ENCODE results near the gene TRMT1. TPM values are rescaled to one million over a fixed set of nuclear protein-coding genes. Genes with fewer than 3 reads are reported as not detected.

TRMT1 gene
- total and polyA plus RNA-seq, 5 donors from 2014 or later = 16.0 to 57.6 (median 21.2) TPM

DNA sequence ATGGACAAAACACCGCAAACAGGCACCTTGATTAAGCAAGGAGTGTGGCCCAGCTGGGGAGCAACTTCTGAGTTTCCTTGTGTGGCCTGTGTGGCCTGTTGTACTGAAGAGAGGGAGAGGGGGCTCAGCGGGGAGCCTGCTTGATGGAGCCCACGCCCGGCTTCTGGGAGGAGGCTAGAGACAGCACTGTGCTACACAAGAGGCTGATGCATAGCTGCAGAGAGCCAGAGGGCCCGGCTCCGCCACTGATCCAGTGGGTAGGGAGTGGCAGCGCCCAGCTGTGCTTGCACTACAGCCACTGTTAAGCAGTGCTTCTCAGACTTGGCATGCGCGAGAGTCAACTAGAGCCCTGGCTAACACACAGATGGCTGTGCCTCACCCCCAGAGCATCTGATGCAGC, 32.9 kb downstream of the TRMT1 start:
- peak overlapping the region in 1 of 3 donors; percentile 14 for H3K27ac Mint-ChIP-seq
- no peaks in the 10 kb centered on the region for H3K9me3 Mint-ChIP-seq
- no peak for ATAC-seq (ENCODE audit: low read depth in 2 of 2)
- H3K27me3 Mint-ChIP-seq = peaks cover 25% of the 10 kb centered on the region
- Histone ChIP-seq H3K4me3 (ENCODE audit: low read depth, low read length) (no peak overlapping the region), H3K27ac (ENCODE audit: insufficient read depth, low read length, poor library complexity, severe bottlenecking) (no peak overlapping the region), H3K27me3 (ENCODE audit: control insufficient read depth, insufficient read depth, low read length) (no peaks in the 10 kb centered on the region), H3K9me3 (ENCODE audit: control insufficient read depth in 2 of 2, low read length in 2 of 2) (no peaks in the 10 kb centered on the region), H3K4me1 (ENCODE audit: control insufficient read depth, insufficient read depth, low read length, poor library complexity, severe bottlenecking) (no peaks in the 10 kb centered on the region), H3K36me3 (ENCODE audit: control insufficient read depth, insufficient read depth, low read length) (no peaks in the 10 kb centered on the region)
- no peak overlapping the region for H3K4me3 Mint-ChIP-seq
- no peaks in the 10 kb centered on the region for H3K36me3 Mint-ChIP-seq
- no peak for DNase-seq
- no peaks in the 10 kb centered on the region for H3K4me1 Mint-ChIP-seq

DNA sequence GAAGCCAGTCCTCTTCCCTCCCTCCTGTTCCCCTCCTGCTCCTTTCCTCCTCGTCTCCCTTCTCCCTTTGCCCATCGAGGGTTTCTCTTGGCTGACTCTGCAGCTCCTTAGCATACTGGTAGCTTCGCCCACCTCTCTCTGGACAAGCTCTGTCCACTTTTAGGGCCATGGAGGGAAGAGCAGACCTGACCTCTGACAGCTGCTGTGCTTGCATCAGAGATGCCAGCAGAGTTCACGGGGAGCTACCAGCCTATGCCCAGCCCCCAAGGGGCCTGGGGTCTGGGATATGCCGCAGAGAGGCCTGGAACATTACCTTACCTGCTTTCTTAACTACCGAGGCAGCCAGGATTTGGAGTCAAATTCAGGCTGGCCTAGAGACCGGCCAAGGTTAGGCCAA, 33.5 kb downstream of the TRMT1 start:
- no peaks in the 10 kb centered on the region for H3K36me3 Mint-ChIP-seq
- H3K4me1 Mint-ChIP-seq = no peaks in the 10 kb centered on the region
- Histone ChIP-seq H3K9me3 (ENCODE audit: control insufficient read depth in 2 of 2, low read length in 2 of 2) (no peaks in the 10 kb centered on the region), H3K4me3 (ENCODE audit: low read depth, low read length) (no peak overlapping the region), H3K27ac (ENCODE audit: insufficient read depth, low read length, poor library complexity, severe bottlenecking) (no peak overlapping the region), H3K27me3 (ENCODE audit: control insufficient read depth, insufficient read depth, low read length) (no peaks in the 10 kb centered on the region), H3K4me1 (ENCODE audit: control insufficient read depth, insufficient read depth, low read length, poor library complexity, severe bottlenecking) (no peaks in the 10 kb centered on the region), H3K36me3 (ENCODE audit: control insufficient read depth, insufficient read depth, low read length) (no peaks in the 10 kb centered on the region)
- H3K27ac Mint-ChIP-seq = peak overlapping the region in 1 of 3 donors; percentile 14
- no peaks in the 10 kb centered on the region for H3K9me3 Mint-ChIP-seq
- H3K27me3 Mint-ChIP-seq = peaks cover 25% of the 10 kb centered on the region
- DNase-seq (no peak), ATAC-seq (ENCODE audit: low read depth in 2 of 2) (no peak)
- H3K4me3 Mint-ChIP-seq = no peak overlapping the region

DNA sequence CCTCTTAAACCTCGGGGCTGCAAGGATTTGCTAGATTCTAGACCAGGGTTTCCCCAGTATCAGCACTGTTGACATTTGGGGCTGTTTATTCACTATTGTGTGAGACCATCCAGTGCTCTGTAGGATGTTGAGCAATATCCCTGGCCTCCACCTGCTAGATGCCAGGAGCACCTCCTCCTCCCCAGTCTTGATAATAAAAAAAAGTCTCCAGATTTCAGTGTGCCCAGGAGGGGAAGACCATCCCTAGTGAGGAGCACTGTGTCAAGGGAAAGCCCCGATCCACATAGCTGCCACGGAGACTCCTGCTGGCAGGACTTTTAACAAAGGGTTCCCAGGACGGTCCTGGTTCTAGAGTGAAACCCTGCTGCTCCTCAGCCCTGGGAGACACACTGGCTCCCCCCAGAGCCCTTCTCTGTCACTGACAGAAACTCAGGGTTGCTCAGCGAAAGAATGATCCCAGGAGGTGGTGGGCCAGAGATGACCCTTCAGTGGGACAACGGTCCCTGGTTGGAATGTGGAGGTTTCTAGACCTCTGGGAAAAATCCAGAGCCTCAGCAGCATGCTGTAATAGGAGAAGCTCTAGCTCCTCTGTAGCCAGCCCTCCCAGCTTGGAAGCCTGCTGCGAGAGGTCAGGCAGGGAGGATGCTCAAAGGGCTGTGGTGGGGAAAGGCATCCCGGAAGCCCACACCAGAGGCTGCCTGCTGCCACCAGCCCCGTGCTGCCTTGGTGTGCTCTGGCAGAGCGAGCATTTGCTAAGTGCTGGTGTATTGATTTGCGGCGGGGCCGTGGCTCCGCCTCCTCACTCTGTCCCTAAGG, 34.1 kb downstream of the TRMT1 start:
- H3K27ac ChIP-seq (ENCODE audit: insufficient read depth, low read length, poor library complexity, severe bottlenecking) = no peak overlapping the region
- Mint-ChIP-seq H3K4me1 (no peaks in the 10 kb centered on the region), H3K4me3 (no peak overlapping the region), H3K9me3 (no peaks in the 10 kb centered on the region), H3K27ac (no peak overlapping the region), H3K36me3 (no peaks in the 10 kb centered on the region), H3K27me3 (peaks cover 25% of the 10 kb centered on the region)
- no peaks in the 10 kb centered on the region for H3K27me3 ChIP-seq (ENCODE audit: control insufficient read depth, insufficient read depth, low read length)
- H3K36me3 ChIP-seq (ENCODE audit: control insufficient read depth, insufficient read depth, low read length) = no peaks in the 10 kb centered on the region
- ATAC-seq (ENCODE audit: low read depth in 2 of 2) = no peak
- DNase-seq = no peak
- H3K9me3 ChIP-seq (ENCODE audit: control insufficient read depth in 2 of 2, low read length in 2 of 2) = no peaks in the 10 kb centered on the region
- no peaks in the 10 kb centered on the region for H3K4me1 ChIP-seq (ENCODE audit: control insufficient read depth, insufficient read depth, low read length, poor library complexity, severe bottlenecking)
- no peak overlapping the region for H3K4me3 ChIP-seq (ENCODE audit: low read depth, low read length)

DNA sequence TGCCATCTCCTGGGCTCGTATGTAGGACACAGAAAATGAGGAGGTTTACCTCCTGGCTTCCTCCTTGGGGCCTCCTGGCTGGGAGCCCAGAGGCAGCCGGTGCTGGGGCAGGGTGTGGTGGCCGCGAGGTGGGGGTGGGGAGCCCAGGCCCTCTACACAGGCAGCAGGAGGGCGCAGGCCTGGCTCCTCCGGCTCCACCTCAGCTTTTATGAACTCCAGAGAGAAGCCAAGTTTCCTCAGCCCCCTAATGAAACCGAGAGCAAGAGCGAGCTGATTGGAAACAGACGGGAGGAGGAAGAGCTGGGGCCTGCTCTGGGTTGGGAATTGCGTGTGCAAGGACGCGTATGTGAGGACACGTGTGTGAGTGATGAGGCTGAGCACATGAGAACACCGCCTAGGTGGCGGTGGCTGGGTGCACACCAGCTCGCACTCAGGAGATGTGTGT, 37.0 kb downstream of the TRMT1 start:
- no peak overlapping the region for H3K27ac ChIP-seq (ENCODE audit: insufficient read depth, low read length, poor library complexity, severe bottlenecking)
- H3K4me3 ChIP-seq (ENCODE audit: low read depth, low read length) = no peak overlapping the region
- DNase-seq (no peak), ATAC-seq (ENCODE audit: low read depth in 2 of 2) (no peak)
- H3K27me3 ChIP-seq (ENCODE audit: control insufficient read depth, insufficient read depth, low read length) = no peaks in the 10 kb centered on the region
- no peaks in the 10 kb centered on the region for H3K9me3 Mint-ChIP-seq
- H3K36me3 Mint-ChIP-seq = no peaks in the 10 kb centered on the region
- no peaks in the 10 kb centered on the region for H3K36me3 ChIP-seq (ENCODE audit: control insufficient read depth, insufficient read depth, low read length)
- no peaks in the 10 kb centered on the region for H3K4me1 ChIP-seq (ENCODE audit: control insufficient read depth, insufficient read depth, low read length, poor library complexity, severe bottlenecking)
- H3K9me3 ChIP-seq (ENCODE audit: control insufficient read depth in 2 of 2, low read length in 2 of 2) = no peaks in the 10 kb centered on the region
- H3K4me3 Mint-ChIP-seq = no peak overlapping the region
- no peak overlapping the region for H3K27ac Mint-ChIP-seq
- H3K4me1 Mint-ChIP-seq = no peaks in the 10 kb centered on the region
- H3K27me3 Mint-ChIP-seq = peaks cover 12% of the 10 kb centered on the region

DNA sequence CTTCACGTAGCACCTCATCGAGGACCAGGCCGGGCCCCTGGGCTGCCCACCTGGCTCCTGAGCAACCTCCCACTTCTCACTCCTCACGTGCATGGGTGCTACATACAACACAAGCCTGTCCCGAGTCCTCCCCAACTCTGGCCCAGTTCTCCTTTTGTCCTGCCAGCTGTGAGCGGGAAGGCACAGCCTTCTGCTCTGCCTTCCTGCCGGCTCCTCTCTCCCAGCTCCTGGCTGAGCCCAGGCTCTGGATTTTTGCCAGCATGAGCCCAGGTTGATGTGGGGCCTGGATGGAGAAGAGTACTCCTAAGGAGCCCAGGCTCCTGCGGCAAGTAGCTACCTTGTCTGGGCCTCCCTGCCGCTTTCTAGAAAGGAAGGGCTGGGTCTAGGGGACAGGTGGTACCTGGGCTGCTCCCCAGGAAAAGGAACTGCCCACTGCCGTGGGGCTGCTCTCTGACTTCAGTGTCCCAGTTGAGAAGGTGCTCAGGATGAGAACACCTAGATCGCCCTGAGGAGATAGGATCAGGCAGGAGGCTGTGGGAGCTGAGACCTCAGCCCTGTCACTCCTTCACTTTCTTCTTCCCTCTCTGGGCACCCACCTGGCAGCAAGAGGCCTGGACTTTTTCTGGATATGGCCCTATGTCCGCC, 37.5 kb downstream of the TRMT1 start:
- no peak overlapping the region for H3K4me3 ChIP-seq (ENCODE audit: low read depth, low read length)
- H3K4me1 ChIP-seq (ENCODE audit: control insufficient read depth, insufficient read depth, low read length, poor library complexity, severe bottlenecking) = no peaks in the 10 kb centered on the region
- Mint-ChIP-seq H3K4me3 (no peak overlapping the region), H3K4me1 (no peaks in the 10 kb centered on the region), H3K36me3 (no peaks in the 10 kb centered on the region), H3K27ac (no peak overlapping the region), H3K9me3 (no peaks in the 10 kb centered on the region), H3K27me3 (peaks cover 6% of the 10 kb centered on the region)
- H3K36me3 ChIP-seq (ENCODE audit: control insufficient read depth, insufficient read depth, low read length) = no peaks in the 10 kb centered on the region
- ATAC-seq (ENCODE audit: low read depth in 2 of 2) (no peak), DNase-seq (no peak)
- H3K27me3 ChIP-seq (ENCODE audit: control insufficient read depth, insufficient read depth, low read length) = no peaks in the 10 kb centered on the region
- H3K27ac ChIP-seq (ENCODE audit: insufficient read depth, low read length, poor library complexity, severe bottlenecking) = no peak overlapping the region
- H3K9me3 ChIP-seq (ENCODE audit: control insufficient read depth in 2 of 2, low read length in 2 of 2) = no peaks in the 10 kb centered on the region

DNA sequence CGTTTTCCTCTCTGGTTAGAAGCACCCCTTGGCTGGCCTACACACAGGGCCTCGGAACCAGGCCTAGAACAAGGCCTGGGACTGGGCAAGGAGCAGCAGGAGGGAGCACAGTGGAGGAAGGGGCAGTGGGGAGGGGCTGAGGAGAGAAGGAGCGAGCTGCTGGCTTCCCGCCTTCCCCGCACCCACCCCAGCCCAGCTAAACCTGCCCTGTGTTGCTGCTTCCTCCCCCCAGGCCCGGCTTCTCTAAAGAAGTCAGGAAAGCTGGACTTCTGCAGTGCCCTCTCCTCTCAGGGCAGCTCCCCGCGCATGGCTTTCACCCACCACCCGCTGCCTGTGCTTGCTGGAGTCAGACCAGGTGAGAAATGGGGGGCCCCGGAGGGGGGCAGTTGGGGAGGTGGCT, 38.2 kb downstream of the TRMT1 start:
- Histone ChIP-seq H3K36me3 (ENCODE audit: control insufficient read depth, insufficient read depth, low read length) (no peaks in the 10 kb centered on the region), H3K4me3 (ENCODE audit: low read depth, low read length) (no peak overlapping the region), H3K9me3 (ENCODE audit: control insufficient read depth in 2 of 2, low read length in 2 of 2) (no peaks in the 10 kb centered on the region), H3K27ac (ENCODE audit: insufficient read depth, low read length, poor library complexity, severe bottlenecking) (no peak overlapping the region), H3K27me3 (ENCODE audit: control insufficient read depth, insufficient read depth, low read length) (no peaks in the 10 kb centered on the region), H3K4me1 (ENCODE audit: control insufficient read depth, insufficient read depth, low read length, poor library complexity, severe bottlenecking) (no peaks in the 10 kb centered on the region)
- no peaks in the 10 kb centered on the region for H3K36me3 Mint-ChIP-seq
- no peak for DNase-seq
- no peak for ATAC-seq (ENCODE audit: low read depth in 2 of 2)
- no peak overlapping the region for H3K4me3 Mint-ChIP-seq
- H3K27ac Mint-ChIP-seq = no peak overlapping the region
- no peaks in the 10 kb centered on the region for H3K4me1 Mint-ChIP-seq
- H3K27me3 Mint-ChIP-seq = peaks cover 5% of the 10 kb centered on the region
- no peaks in the 10 kb centered on the region for H3K9me3 Mint-ChIP-seq

DNA sequence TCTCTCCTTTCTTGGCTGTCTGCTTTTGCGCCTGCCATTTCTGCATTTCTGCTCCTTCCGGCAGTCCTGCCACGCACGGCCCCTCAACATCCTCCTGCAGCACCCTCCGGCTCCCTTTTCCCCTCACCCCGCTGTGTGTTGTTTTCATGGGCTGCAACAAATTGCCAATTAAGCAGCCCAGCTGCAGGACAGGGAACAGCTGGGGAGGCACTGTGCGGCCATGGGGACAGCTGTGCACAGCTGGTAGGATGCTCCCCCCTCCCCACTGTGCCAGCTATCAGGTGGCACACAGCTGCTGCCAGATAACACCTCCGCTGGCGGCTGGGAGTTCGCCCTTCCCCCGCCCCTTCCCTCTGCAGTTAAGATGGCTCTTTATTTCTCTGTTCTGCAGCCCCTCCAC, 39.3 kb downstream of the TRMT1 start:
- Histone ChIP-seq H3K27me3 (ENCODE audit: control insufficient read depth, insufficient read depth, low read length) (no peaks in the 10 kb centered on the region), H3K36me3 (ENCODE audit: control insufficient read depth, insufficient read depth, low read length) (no peaks in the 10 kb centered on the region), H3K27ac (ENCODE audit: insufficient read depth, low read length, poor library complexity, severe bottlenecking) (no peak overlapping the region), H3K9me3 (ENCODE audit: control insufficient read depth in 2 of 2, low read length in 2 of 2) (no peaks in the 10 kb centered on the region), H3K4me1 (ENCODE audit: control insufficient read depth, insufficient read depth, low read length, poor library complexity, severe bottlenecking) (no peaks in the 10 kb centered on the region), H3K4me3 (ENCODE audit: low read depth, low read length) (no peak overlapping the region)
- ATAC-seq (ENCODE audit: low read depth in 2 of 2) (no peak), DNase-seq (no peak)
- Mint-ChIP-seq H3K4me1 (no peaks in the 10 kb centered on the region), H3K36me3 (no peaks in the 10 kb centered on the region), H3K27ac (no peak overlapping the region), H3K9me3 (no peaks in the 10 kb centered on the region), H3K4me3 (no peak overlapping the region), H3K27me3 (peaks cover 5% of the 10 kb centered on the region)

DNA sequence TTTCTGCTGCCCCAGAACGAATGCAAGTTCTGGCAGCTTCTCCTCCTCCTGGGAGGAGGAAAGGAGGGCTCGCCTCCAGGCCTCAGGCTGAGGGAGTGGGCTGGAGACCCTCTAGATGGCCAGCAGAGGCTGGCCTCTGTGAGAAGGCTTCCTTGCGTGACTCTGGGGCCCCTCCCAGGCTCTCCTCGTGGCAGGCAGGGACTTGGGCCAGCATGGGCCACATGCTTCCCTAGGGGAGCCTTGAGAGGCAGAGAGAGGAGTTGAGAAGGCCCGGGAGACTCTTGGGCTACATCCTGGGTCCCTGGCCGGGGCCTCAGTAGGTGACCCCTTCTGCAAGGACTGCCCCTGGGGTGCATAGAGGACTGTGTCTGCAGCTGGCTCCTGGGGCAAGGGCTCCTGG, 39.8 kb downstream of the TRMT1 start:
- no peaks in the 10 kb centered on the region for H3K36me3 Mint-ChIP-seq
- no peak overlapping the region for H3K4me3 Mint-ChIP-seq
- peaks cover under 1% of the 10 kb centered on the region for H3K27me3 Mint-ChIP-seq
- ATAC-seq (ENCODE audit: low read depth in 2 of 2) (no peak), DNase-seq (no peak)
- H3K27ac Mint-ChIP-seq = no peak overlapping the region
- Histone ChIP-seq H3K27ac (ENCODE audit: insufficient read depth, low read length, poor library complexity, severe bottlenecking) (no peak overlapping the region), H3K4me1 (ENCODE audit: control insufficient read depth, insufficient read depth, low read length, poor library complexity, severe bottlenecking) (no peaks in the 10 kb centered on the region), H3K4me3 (ENCODE audit: low read depth, low read length) (no peak overlapping the region), H3K9me3 (ENCODE audit: control insufficient read depth in 2 of 2, low read length in 2 of 2) (no peaks in the 10 kb centered on the region), H3K36me3 (ENCODE audit: control insufficient read depth, insufficient read depth, low read length) (no peaks in the 10 kb centered on the region), H3K27me3 (ENCODE audit: control insufficient read depth, insufficient read depth, low read length) (no peaks in the 10 kb centered on the region)
- H3K4me1 Mint-ChIP-seq = no peaks in the 10 kb centered on the region
- no peaks in the 10 kb centered on the region for H3K9me3 Mint-ChIP-seq
